HepG2 (cell line): Measurements from ENCODE around the gene NTM. TPM values are rescaled to one million over a fixed set of nuclear protein-coding genes. Genes with fewer than 3 reads are reported as not detected.

ENCODE experiments used
- ATAC-seq: fragments of 200-7000 bp; cut with Tn5 transposase; 3 replicates; pipeline ENCODE4 v1.9.1; 2020; ENCODE audit warnings: mild to moderate bottlenecking, moderate library complexity
- BruUV-seq: library from RNA; stranded (reverse); fragments of 400-500 nt; replicated peaks from 2 replicates; lab custom pipeline; 2021; lab: Mats Ljungman, UMichigan
- CTCF ChIA-PET: fragments of 300-600 bp; formaldehyde crosslinking; extraction: SDS; loops from one replicate; lab custom pipeline; 2021; ENCODE audit warnings: low total read pairs, inconsistent platforms, low intra/inter-chr PET ratio; lab: Yijun Ruan, JAX
- POLR2A ChIA-PET: fragments of 350-600 bp; sonication (Branson Sonifier 250); formaldehyde crosslinking; loops from one replicate; lab custom pipeline; 2020; ENCODE audit warnings: antibody characterized with exemption, inconsistent platforms; lab: Yijun Ruan, JAX
- DNase-seq: peaks from one replicate; pipeline ENCODE4 v3.0.0-alpha.2; 2015; ENCODE audit warnings: low spot score
- FAIRE-seq: peaks from 3 replicates; lab custom pipeline; 2011; peaks lifted over from hg19 to GRCh38; lab: Jason Lieb, UNC
- H2AFZ ChIP-seq: one replicate; pipeline ENCODE4 v1.6.1; 2011; ENCODE audit warnings: low read length, inconsistent platforms
- H3K27ac ChIP-seq: fragments of 300-600 bp; 3 replicates; pipeline ENCODE4 v1.8.0; 2011; ENCODE audit warnings: mixed run types, mild to moderate bottlenecking, mixed read lengths, low read length, inconsistent platforms; ENCODE audit not compliant: insufficient read depth; ENCODE audit errors: extremely low read length
- H3K27me3 ChIP-seq, 2 experiments: fragments of 200-600 bp in 1 of 2; 2 replicates in 1 of 2; 3 replicates in 1 of 2; pipeline versions ENCODE4 v1.6.0 to v1.8.0; 2011; ENCODE audit warnings: low read length in 2 of 2, mild to moderate bottlenecking in 2 of 2, moderate library complexity in 2 of 2, inconsistent platforms in 1 of 2; ENCODE audit not compliant: insufficient read depth in 2 of 2, control insufficient read depth in 1 of 2
- H3K36me3 ChIP-seq, 2 experiments: fragments of 200-600 bp in 1 of 2; replicated peaks in 1 of 2; 2 replicates in 1 of 2; 3 replicates in 1 of 2; pipeline versions ENCODE4 v1.5.1 to v1.8.0; 2011; ENCODE audit warnings: low read length in 2 of 2, inconsistent platforms in 1 of 2; ENCODE audit not compliant: insufficient read depth in 2 of 2, control insufficient read depth in 1 of 2
- H3K4me1 ChIP-seq: 2 replicates; pipeline ENCODE4 v1.5.1; 2012; ENCODE audit warnings: low read length, inconsistent platforms; ENCODE audit not compliant: insufficient read depth
- H3K4me2 ChIP-seq: 2 replicates; pipeline ENCODE4 v1.6.0; 2011; ENCODE audit warnings: low read depth, low read length, inconsistent platforms
- H3K4me3 ChIP-seq, 3 experiments: fragments of 200-600 bp in 1 of 3; sonication (generic), shearing (Covaris generic) in 1 of 3; replicated peaks in 1 of 3; 2 replicates each; pipeline ENCODE4 v1.5.1; 2011 to 2016; ENCODE audit warnings: low read length in 3 of 3, inconsistent platforms in 2 of 3, low read depth in 2 of 3, mild to moderate bottlenecking in 2 of 3, control low read depth in 1 of 3, mixed read lengths in 1 of 3; ENCODE audit not compliant: insufficient read depth in 1 of 3
- H3K79me2 ChIP-seq: one replicate; pipeline ENCODE4 v1.6.1; 2011; ENCODE audit warnings: low read length, inconsistent platforms; ENCODE audit not compliant: insufficient read depth
- H3K9ac ChIP-seq: 2 replicates; pipeline ENCODE4 v1.6.0; 2011; ENCODE audit warnings: mild to moderate bottlenecking, low read depth, low read length, inconsistent platforms; ENCODE audit not compliant: insufficient read depth
- H3K9me3 ChIP-seq: 2 replicates; pipeline ENCODE4 v1.5.1; 2012; ENCODE audit warnings: mild to moderate bottlenecking, low read length
- H4K20me1 ChIP-seq: 2 replicates; pipeline ENCODE4 v1.6.0; 2011; ENCODE audit warnings: inconsistent platforms, mild to moderate bottlenecking, low read length, moderate library complexity; ENCODE audit not compliant: insufficient read depth
- ARHGAP35 ChIP-seq: sonication (generic); formaldehyde crosslinking; IDR thresholded peaks from 2 replicates; pipeline ENCODE4 v1.9.0; 2022; ENCODE audit warnings: mild to moderate bottlenecking, inconsistent platforms, moderate library complexity, missing genetic modification reagents, borderline replicate concordance
- GATAD1 ChIP-seq: IDR thresholded peaks from 2 replicates; pipeline ENCODE4 v1.6.1; 2016; ENCODE audit warnings: missing genetic modification reagents, missing compliant biosample characterization
- PATZ1 ChIP-seq: sonication (generic); formaldehyde crosslinking; IDR thresholded peaks from 2 replicates; pipeline ENCODE4 v1.4.0; 2020; ENCODE audit warnings: missing genetic modification reagents
- PRDM10 ChIP-seq: sonication (generic); formaldehyde crosslinking; IDR thresholded peaks from 2 replicates; pipeline ENCODE4 v1.4.0; 2020; ENCODE audit warnings: low read depth, missing genetic modification reagents
- STAG1 ChIP-seq: sonication (generic); formaldehyde crosslinking; IDR thresholded peaks from 2 replicates; pipeline ENCODE4 v1.4.0; 2020; ENCODE audit warnings: missing genetic modification reagents
- ZBTB8A ChIP-seq: sonication (generic); formaldehyde crosslinking; IDR thresholded peaks from 2 replicates; pipeline ENCODE4 v1.4.0; 2020; ENCODE audit warnings: mild to moderate bottlenecking, low read depth, missing genetic modification reagents, borderline replicate concordance
- ZNF17 ChIP-seq: sonication (generic); formaldehyde crosslinking; IDR thresholded peaks from 2 replicates; pipeline ENCODE4 v1.5.0; 2020; ENCODE audit warnings: mild to moderate bottlenecking, missing genetic modification reagents
- ZNF329 ChIP-seq: sonication (generic); formaldehyde crosslinking; IDR thresholded peaks from 2 replicates; pipeline ENCODE4 v1.9.0; 2021; ENCODE audit warnings: low read depth, mild to moderate bottlenecking, missing genetic modification reagents
- ZNF337 ChIP-seq: sonication (generic); formaldehyde crosslinking; IDR thresholded peaks from 2 replicates; pipeline ENCODE4 v1.5.1; 2020; ENCODE audit warnings: missing genetic modification reagents, low read depth, mild to moderate bottlenecking, borderline replicate concordance
- ZNF460 ChIP-seq: sonication (generic); formaldehyde crosslinking; IDR thresholded peaks from 2 replicates; pipeline ENCODE4 v1.5.1; 2020; ENCODE audit warnings: missing genetic modification reagents, mild to moderate bottlenecking, borderline replicate concordance
- ZNF496 ChIP-seq: sonication (generic); formaldehyde crosslinking; IDR thresholded peaks from 2 replicates; pipeline ENCODE4 v1.8.1; 2023; ENCODE audit warnings: mild to moderate bottlenecking, moderate library complexity, missing genetic modification reagents; ENCODE audit not compliant: insufficient replicate concordance
- WGBS: methylation state at CpG from one replicate; pipeline ENCODE4 v1.1.6; 2017; ENCODE audit warnings: low lambda C conversion rate; 5-methylcytosine and 5-hydroxymethylcytosine counted together
- in situ Hi-C: cut with HindIII; loops from 2 replicates; pipeline ENCODE4 v1.10.0; 2017; ENCODE audit warnings: low pct_unique_long_range_greater_than_20kb; ENCODE audit not compliant: extremely low pct_ligation_motif_present
- intact Hi-C: fragments of 100-400 bp; cut with micrococcal nuclease; formaldehyde crosslinking; loops from one replicate; pipeline ENCODE4 v1.10.0; 2022; ENCODE audit not compliant: unreplicated experiment
- polyA plus RNA-seq, 8 experiments: library from polyadenylated mRNA; depleted of rRNA in 3 of 8; stranded (reverse) in 7 of 8; unstranded in 1 of 8; fragments of >200 nt; fragmentation: Illumina TruSeq in 4 of 8; extraction: Trizol in 4 of 8; gene quantifications; 2 replicates each; pipeline versions ENCODE4 v1.2.1 to v1.2.3, GENCODE V29; 2011 to 2016; ENCODE audit warnings: low read depth in 4 of 8, missing spikeins in 1 of 8, mixed read lengths in 1 of 8; ENCODE audit not compliant: insufficient read depth in 1 of 8
- total RNA-seq, 5 experiments: library from RNA; depleted of rRNA; stranded (reverse); fragments of >200 nt; fragmentation: Illumina TruSeq; extraction: Trizol; gene quantifications; 2 replicates each; pipeline ENCODE4 v1.2.3, GENCODE V29; 2016; ENCODE audit warnings: low read depth in 1 of 5

Gene NTM
- total and polyA plus RNA-seq, 2 of the 13 experiments (the other 11 are each of a cell fraction or from before 2014, with no cell fraction given) = not detected

- no peak overlapping the region for H3K27ac ChIP-seq
- intact Hi-C loops (no loop called here), in situ Hi-C loops (no loop called here)
- H3K4me3 ChIP-seq = no peak overlapping the region
- ATAC-seq (no peak), FAIRE-seq (no peak), DNase-seq (no peak)
- 0% methylated on average over 1 of the region's 1 CpG for WGBS
- H3K9ac ChIP-seq = no peak overlapping the region
- TF ChIP-seq PATZ1 = no peak
- TF ChIP-seq ZNF329 = no peak
- H3K9me3 ChIP-seq = no peaks in the 10 kb centered on the region
- H4K20me1 ChIP-seq = no peaks in the 10 kb centered on the region
- H3K4me1 ChIP-seq = no peaks in the 10 kb centered on the region
- ChIA-PET CTCF (no interaction called here), POLR2A (no interaction called here)
- no peaks in the 10 kb centered on the region for H3K79me2 ChIP-seq
- no peak overlapping the region for H2AFZ ChIP-seq
- BruUV-seq = no TSS peak
- no peaks in the 10 kb centered on the region for H3K36me3 ChIP-seq
- no peak overlapping the region for H3K4me2 ChIP-seq
- peaks cover 0 to 15% of the 10 kb centered on the region in 2 experiments; a peak in 4 of 5 replicates for H3K27me3 ChIP-seq
These were observed 295.6 kb downstream of the NTM start for GRCh38 chr11:131666006-131666405.

DNA sequence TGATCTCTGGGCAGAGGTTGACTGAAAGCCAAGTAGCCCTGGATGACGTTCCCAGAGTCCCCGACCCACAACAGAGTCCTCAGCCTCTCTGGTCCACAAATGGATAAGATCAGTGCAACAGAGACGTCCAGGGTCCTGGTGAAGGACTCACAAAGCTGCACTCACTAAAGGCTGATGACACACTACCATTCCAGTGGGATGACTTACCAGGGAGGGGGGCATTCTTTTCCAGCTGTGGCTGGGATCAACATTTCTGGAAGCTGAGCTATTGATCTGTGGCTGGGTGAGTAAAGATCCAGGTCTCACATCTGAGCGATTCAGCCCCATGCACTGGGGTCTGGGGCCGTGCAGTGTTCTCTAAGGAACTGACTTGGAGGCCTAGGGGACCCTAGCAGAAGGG, 296.2 kb downstream of the NTM start:
- H3K27me3 ChIP-seq = peaks cover 0 to 12% of the 10 kb centered on the region in 2 experiments; a peak in 3 of 5 replicates
- no peaks in the 10 kb centered on the region for H3K9me3 ChIP-seq
- no peak for DNase-seq
- FAIRE-seq = no peak
- in situ Hi-C loops = no loop called here
- H3K79me2 ChIP-seq = no peaks in the 10 kb centered on the region
- TF ChIP-seq STAG1 (no peak), ARHGAP35 (CRISPR knock-in tag) (no peak), ZNF496 (no peak), PRDM10 (CRISPR knock-in tag) (no peak), GATAD1 (CRISPR knock-in tag) (no peak), ZBTB8A (CRISPR knock-in tag) (no peak), ZNF337 (CRISPR knock-in tag) (no peak), ZNF17 (CRISPR knock-in tag) (no peak), ZNF460 (no peak)
- TF ChIP-seq, all 625 proteins: peak for 0
- Histone ChIP-seq H3K9ac (no peak overlapping the region), H3K4me3 (no peak overlapping the region), H3K36me3 (no peaks in the 10 kb centered on the region), H3K27ac (no peak overlapping the region), H3K4me1 (no peaks in the 10 kb centered on the region), H2AFZ (no peak overlapping the region), H3K4me2 (no peak overlapping the region), H4K20me1 (no peaks in the 10 kb centered on the region)
- intact Hi-C loops = no loop called here
- no TSS peak for BruUV-seq
- POLR2A ChIA-PET = no interaction called here
- CTCF ChIA-PET = no interaction called here
- no peak for ATAC-seq
- WGBS = 0% methylated on average over 2 of the region's 5 CpGs
